Nephron progenitor cell (in vitro differentiated cells): ENCODE measurements around the gene ACOT13.
"Not testable (repeated sequence)": the region's sequence is repeated elsewhere in the genome, so short reads cannot be mapped to it uniquely, and the experiment has no call there.

Experiments
- DNase-seq: peaks from one replicate; pipeline ENCODE4 v3.0.0; 2021
- H3K27ac Mint-ChIP-seq: 2 replicates; pipeline ENCODE4 v1.8.0; 2021; ENCODE audit warnings: mild to moderate bottlenecking, moderate library complexity, mixed read lengths
- H3K27me3 Mint-ChIP-seq: 2 replicates; pipeline ENCODE4 v1.8.0; 2021; ENCODE audit warnings: mild to moderate bottlenecking, low read depth, mixed read lengths; ENCODE audit not compliant: poor library complexity
- H3K36me3 Mint-ChIP-seq: 2 replicates; pipeline ENCODE4 v1.8.0; 2021; ENCODE audit warnings: low read depth, mixed read lengths
- H3K4me1 Mint-ChIP-seq: 2 replicates; pipeline ENCODE4 v1.8.0; 2021; ENCODE audit warnings: mixed read lengths
- H3K4me3 Mint-ChIP-seq: 2 replicates; pipeline ENCODE4 v1.8.0; 2021; ENCODE audit warnings: mild to moderate bottlenecking, moderate library complexity, mixed read lengths
- H3K9me3 Mint-ChIP-seq: 2 replicates; pipeline ENCODE4 v1.8.0; 2021; ENCODE audit warnings: mild to moderate bottlenecking, moderate library complexity, mixed read lengths
- CTCF ChIP-seq: fragments of 200-600 bp; sonication (generic); IDR thresholded peaks from 2 replicates; pipeline ENCODE4 v1.5.0; 2021; ENCODE audit warnings: antibody characterized with exemption

ACOT13 gene

GRCh38 chr6:24672620-24673182, 5.8 kb downstream of the ACOT13 start:
- Mint-ChIP-seq H3K36me3 (peaks cover 82% of the 10 kb centered on the region), H3K4me1 (no peaks in the 10 kb centered on the region), H3K27me3 (peaks cover 2% of the 10 kb centered on the region), H3K4me3 (no peak overlapping the region), H3K9me3 (peaks cover 91% of the 10 kb centered on the region), H3K27ac (no peak overlapping the region)
- no peak for TF ChIP-seq CTCF
- DNase-seq: no peak

GRCh38 chr6:24673625-24674024, 6.7 kb downstream of the ACOT13 start:
- Mint-ChIP-seq H3K27ac (no peak overlapping the region), H3K9me3 (peaks cover 89% of the 10 kb centered on the region), H3K4me1 (no peaks in the 10 kb centered on the region), H3K27me3 (peaks cover 2% of the 10 kb centered on the region), H3K36me3 (peaks cover 77% of the 10 kb centered on the region), H3K4me3 (no peak overlapping the region)
- no peak for TF ChIP-seq CTCF
- DNase-seq: no peak

GRCh38 chr6:24678792-24679352, 12.0 kb downstream of the ACOT13 start:
- H3K9me3 Mint-ChIP-seq: peaks cover 49% of the 10 kb centered on the region
- H3K4me3 Mint-ChIP-seq, H3K4me1 Mint-ChIP-seq, H3K27me3 Mint-ChIP-seq, DNase-seq, H3K27ac Mint-ChIP-seq: not testable (repeated sequence)
- peaks cover 61% of the 10 kb centered on the region for H3K36me3 Mint-ChIP-seq

- H3K27me3 Mint-ChIP-seq: peaks cover 2% of the 10 kb centered on the region
- H3K36me3 Mint-ChIP-seq: peaks cover 48% of the 10 kb centered on the region
- no peak overlapping the region for H3K4me3 Mint-ChIP-seq
- H3K27ac Mint-ChIP-seq: no peak overlapping the region
- H3K9me3 Mint-ChIP-seq: peaks cover 32% of the 10 kb centered on the region
- no peak for TF ChIP-seq CTCF
- H3K4me1 Mint-ChIP-seq: peaks cover 10% of the 10 kb centered on the region
- no peak for DNase-seq
Measured at GRCh38 chr6:24680582-24680981, 13.7 kb downstream of the ACOT13 start.

GRCh38 chr6:24683297-24684296, 16.7 kb downstream of the ACOT13 start:
- H3K9me3 Mint-ChIP-seq: peaks cover 12% of the 10 kb centered on the region
- H3K36me3 Mint-ChIP-seq: peaks cover 47% of the 10 kb centered on the region
- H3K27me3 Mint-ChIP-seq: peaks cover 6% of the 10 kb centered on the region
- H3K27ac Mint-ChIP-seq: no peak overlapping the region
- peaks cover 10% of the 10 kb centered on the region for H3K4me1 Mint-ChIP-seq
- TF ChIP-seq CTCF: no peak
- no peak overlapping the region for H3K4me3 Mint-ChIP-seq
- no peak for DNase-seq

GRCh38 chr6:24686408-24686807, 19.5 kb downstream of the ACOT13 start:
- H3K4me1 Mint-ChIP-seq: peaks cover 10% of the 10 kb centered on the region
- no peak for DNase-seq
- H3K36me3 Mint-ChIP-seq: peaks cover 32% of the 10 kb centered on the region
- peaks cover 2% of the 10 kb centered on the region for H3K9me3 Mint-ChIP-seq
- no peak for TF ChIP-seq CTCF
- no peak overlapping the region for H3K27ac Mint-ChIP-seq
- no peak overlapping the region for H3K4me3 Mint-ChIP-seq
- peaks cover 6% of the 10 kb centered on the region for H3K27me3 Mint-ChIP-seq
